Keratinocyte (primary cell): ENCODE measurements around the gene CPTP. TPM values are rescaled to one million over a fixed set of nuclear protein-coding genes. Genes with fewer than 3 reads are reported as not detected.

Experiments used
- DNase-seq: peaks from one replicate; pipeline ENCODE4 v3.0.0-alpha.2; 2011; ENCODE audit warnings: low read depth, missing footprints, low spot score
- FAIRE-seq: peaks from 2 replicates; lab custom pipeline; 2011; peaks lifted over from hg19 to GRCh38; lab: Jason Lieb, UNC
- H2AFZ ChIP-seq: 2 replicates; pipeline ENCODE4 v1.6.0; 2012; ENCODE audit warnings: low read length, control low read depth, inconsistent platforms; ENCODE audit not compliant: control insufficient read depth
- H3K27ac ChIP-seq: 2 replicates; pipeline ENCODE4 v1.5.1; 2011; ENCODE audit warnings: low read length; ENCODE audit not compliant: control insufficient read depth, insufficient read depth
- H3K27me3 ChIP-seq: 3 replicates; pipeline ENCODE4 v1.6.0; 2011; ENCODE audit warnings: low read length; ENCODE audit not compliant: control insufficient read depth, insufficient read depth; ENCODE audit errors: extremely low read depth
- H3K36me3 ChIP-seq, 2 experiments: 2 replicates in 1 of 2; 3 replicates in 1 of 2; pipeline ENCODE4 v1.5.1; 2011; ENCODE audit warnings: low read length in 2 of 2, mild to moderate bottlenecking in 1 of 2; ENCODE audit not compliant: control insufficient read depth in 2 of 2, insufficient read depth in 2 of 2; ENCODE audit errors: extremely low read depth in 1 of 2
- H3K4me1 ChIP-seq: 3 replicates; pipeline ENCODE4 v1.5.1; 2011; ENCODE audit warnings: low read length; ENCODE audit not compliant: control insufficient read depth, insufficient read depth; ENCODE audit errors: extremely low read depth
- H3K4me2 ChIP-seq: 3 replicates; pipeline ENCODE4 v1.6.0; 2011; ENCODE audit warnings: low read depth, low read length; ENCODE audit not compliant: control insufficient read depth, insufficient read depth; ENCODE audit errors: extremely low read depth
- H3K4me3 ChIP-seq, 3 experiments: fragments of 200-600 bp in 1 of 3; sonication (generic) in 1 of 3; 2 replicates in 2 of 3; 3 replicates in 1 of 3; pipeline ENCODE4 v1.5.1; 2011 to 2016; ENCODE audit warnings: low read length in 3 of 3, mild to moderate bottlenecking in 3 of 3, control low read depth in 2 of 3, inconsistent platforms in 1 of 3, low read depth in 1 of 3, mixed read lengths in 1 of 3, mixed run types in 1 of 3, moderate library complexity in 1 of 3; ENCODE audit not compliant: control insufficient read depth in 2 of 3, insufficient read depth in 2 of 3; ENCODE audit errors: extremely low read depth in 1 of 3
- H3K79me2 ChIP-seq: 2 replicates; pipeline ENCODE4 v1.6.0; 2012; ENCODE audit warnings: low read length; ENCODE audit not compliant: control insufficient read depth, insufficient read depth
- H3K9ac ChIP-seq: 3 replicates; pipeline ENCODE4 v1.6.0; 2011; ENCODE audit warnings: low read length; ENCODE audit not compliant: control insufficient read depth, insufficient read depth; ENCODE audit errors: extremely low read depth
- H3K9me1 ChIP-seq: 3 replicates; pipeline ENCODE4 v1.6.0; 2011; ENCODE audit warnings: low read length; ENCODE audit not compliant: control insufficient read depth, insufficient read depth; ENCODE audit errors: extremely low read depth
- H3K9me3 ChIP-seq: 2 replicates; pipeline ENCODE4 v1.5.1; 2012; ENCODE audit warnings: low read depth, low read length; ENCODE audit not compliant: control insufficient read depth
- H4K20me1 ChIP-seq: 3 replicates; pipeline ENCODE4 v1.6.0; 2011; ENCODE audit warnings: low read length; ENCODE audit not compliant: control insufficient read depth, insufficient read depth; ENCODE audit errors: extremely low read depth
- CTCF ChIP-seq, 3 experiments: IDR thresholded peaks in 1 of 3; conservative IDR thresholded peaks in 1 of 3; optimal IDR thresholded peaks in 1 of 3; 2 replicates in 2 of 3; 3 replicates in 1 of 3; pipeline versions ENCODE3 to v1.5.1; 2011; ENCODE audit warnings: low read length in 3 of 3, mild to moderate bottlenecking in 3 of 3, moderate library complexity in 2 of 3, control low read depth in 1 of 3, inconsistent platforms in 1 of 3; ENCODE audit not compliant: insufficient read depth in 2 of 3; ENCODE audit errors: extremely low read depth in 1 of 3
- EZH2 ChIP-seq: IDR thresholded peaks from one replicate; pipeline ENCODE4 v1.6.1; 2012; ENCODE audit warnings: inconsistent platforms, mild to moderate bottlenecking, low read length, moderate library complexity
- dilution Hi-C: fragments of 300-500 bp; cut with MboI; formaldehyde crosslinking; loops from one replicate; pipeline ENCODE4 v1.7.0; 2020; ENCODE audit warnings: low sequenced_read_pairs; ENCODE audit not compliant: extremely low pct_ligation_motif_present
- polyA plus RNA-seq, 5 experiments: library from polyadenylated mRNA; depleted of rRNA in 3 of 5; stranded (reverse) in 3 of 5; stranded (forward) in 1 of 5; unstranded in 1 of 5; fragments of >200 nt; gene quantifications; 1 replicate in 1 of 5; 2 replicates in 3 of 5; 3 replicates in 1 of 5; pipeline versions ENCODE4 v1.2.1 to v1.2.3, GENCODE V29; 2011 to 2012; ENCODE audit warnings: missing spikeins in 2 of 5, low read depth in 1 of 5, low replicate concordance in 1 of 5

Gene CPTP
- polyA plus RNA-seq, 1 donor (not counting 4 experiments of a cell fraction or from before 2014, with no cell fraction given), result 5.8 TPM

- H3K27ac ChIP-seq, result peak overlapping the region; percentile 91
- no peaks in the 10 kb centered on the region for H4K20me1 ChIP-seq
- no peaks in the 10 kb centered on the region for H3K9me1 ChIP-seq
- H3K79me2 ChIP-seq, result peaks cover 22% of the 10 kb centered on the region
- H3K27me3 ChIP-seq, result no peaks in the 10 kb centered on the region
- peaks cover 52% of the 10 kb centered on the region for H3K4me1 ChIP-seq
- TF ChIP-seq CTCF (optimal IDR thresholded peaks at IDR 0.05 in 1 of 3, IDR thresholded peaks at IDR 0.05 in 1 of 3, conservative IDR thresholded peaks at IDR 0.05 in 1 of 3; ENCODE audit: extremely low read depth in 1 of 3, insufficient read depth in 2 of 3, low read length in 3 of 3), result no peak
- peak overlapping the region; percentile 71 for H3K4me2 ChIP-seq
- peak overlapping the region; percentile 68 for H3K9ac ChIP-seq
- no peaks in the 10 kb centered on the region for H3K9me3 ChIP-seq
- H3K4me3 ChIP-seq, result peak overlapping the region; percentile 21 to 54 (median 53)
- dilution Hi-C loops, result no loop called here
- DNase-seq (no peak), FAIRE-seq (peak; percentile 34)
- H3K36me3 ChIP-seq, result no peaks in the 10 kb centered on the region
- peak overlapping the region; percentile 3 for H2AFZ ChIP-seq
Measured at GRCh38 chr1:1304331-1305299, 20.0 kb upstream of the CPTP start.

DNA sequence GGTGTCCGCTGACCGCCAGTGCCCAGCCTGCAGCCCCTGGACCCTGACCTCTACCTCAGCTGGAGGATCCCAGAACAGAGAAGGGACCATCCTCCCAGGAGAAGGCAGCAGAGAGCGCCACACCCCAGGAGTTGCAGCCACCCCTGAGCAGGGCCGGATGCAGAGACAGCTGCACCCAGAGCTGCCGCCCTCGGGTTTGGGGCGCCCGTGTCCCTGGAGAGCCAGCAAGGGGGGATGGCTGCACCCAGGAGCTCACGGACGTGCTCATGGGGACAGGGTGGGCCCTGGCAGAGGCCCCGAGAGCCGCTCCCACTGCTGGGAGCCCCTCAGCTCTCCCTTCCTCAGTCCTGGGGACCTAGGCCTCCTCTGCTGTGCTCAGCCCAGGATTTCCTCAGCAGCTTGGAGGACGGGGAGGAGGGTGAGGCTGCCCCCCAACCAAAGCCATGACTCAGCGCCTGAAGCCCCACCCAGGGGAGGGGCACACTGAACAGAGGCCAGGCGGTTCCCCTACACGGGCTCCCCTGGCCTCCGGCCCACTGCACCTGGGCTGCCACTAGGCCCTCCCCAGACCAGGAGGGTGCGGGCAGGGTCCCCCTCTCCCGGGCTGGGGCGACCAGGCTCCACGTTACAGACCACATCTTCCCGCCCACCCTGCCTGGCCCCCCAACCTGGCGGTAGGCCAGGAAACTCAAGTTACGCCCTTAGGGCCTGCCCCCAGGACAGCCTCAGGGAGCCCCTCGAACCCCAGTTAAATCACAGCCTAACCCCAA is 19.1 kb upstream of the CPTP start:
- peaks cover 24% of the 10 kb centered on the region for H3K79me2 ChIP-seq
- no peaks in the 10 kb centered on the region for H3K27me3 ChIP-seq
- no peaks in the 10 kb centered on the region for H3K9me1 ChIP-seq
- DNase-seq, result no peak
- H3K36me3 ChIP-seq, result peaks cover 3 to 4% of the 10 kb centered on the region in 2 experiments
- no peaks in the 10 kb centered on the region for H3K9me3 ChIP-seq
- peaks cover 60% of the 10 kb centered on the region for H3K4me1 ChIP-seq
- peak; percentile 84 for FAIRE-seq
- H3K9ac ChIP-seq, result peak overlapping the region; percentile 68
- peak overlapping the region; percentile 71 for H3K4me2 ChIP-seq
- peaks cover 3% of the 10 kb centered on the region for H4K20me1 ChIP-seq
- dilution Hi-C loops, result no loop called here
- H3K4me3 ChIP-seq, result peak overlapping the region; percentile 53 to 76 (median 54)
- H3K27ac ChIP-seq, result peak overlapping the region; percentile 91
- no peak overlapping the region for H2AFZ ChIP-seq
- TF ChIP-seq EZH2 (no peak), CTCF (optimal IDR thresholded peaks at IDR 0.05 in 1 of 3, IDR thresholded peaks at IDR 0.05 in 1 of 3, conservative IDR thresholded peaks at IDR 0.05 in 1 of 3; ENCODE audit: extremely low read depth in 1 of 3, insufficient read depth in 2 of 3, low read length in 3 of 3) (peak in 1 of 3 experiments; percentile 20)
